Lower leg skin (tissue), 3 donors: ENCODE results near the gene ABTB2.

Experiments
- POLR2A ChIP-seq, 2 donors: fragments of 450-650 bp; IDR thresholded peaks; one replicate each; pipeline ENCODE4 v1.6.1; 2016 to 2017; ENCODE audit warnings: antibody characterized with exemption in 2 of 2, mild to moderate bottlenecking in 1 of 2, moderate library complexity in 1 of 2
- TF ChIP-seq, protein P1 (sequence below), 3 donors: fragments of 450-650 bp; IDR thresholded peaks; one replicate each; pipeline ENCODE4 v1.5.1; 2016; ENCODE audit warnings: antibody characterized with exemption in 3 of 3, mild to moderate bottlenecking in 3 of 3, moderate library complexity in 2 of 3

- TF ChIP-seq, protein P1, sequence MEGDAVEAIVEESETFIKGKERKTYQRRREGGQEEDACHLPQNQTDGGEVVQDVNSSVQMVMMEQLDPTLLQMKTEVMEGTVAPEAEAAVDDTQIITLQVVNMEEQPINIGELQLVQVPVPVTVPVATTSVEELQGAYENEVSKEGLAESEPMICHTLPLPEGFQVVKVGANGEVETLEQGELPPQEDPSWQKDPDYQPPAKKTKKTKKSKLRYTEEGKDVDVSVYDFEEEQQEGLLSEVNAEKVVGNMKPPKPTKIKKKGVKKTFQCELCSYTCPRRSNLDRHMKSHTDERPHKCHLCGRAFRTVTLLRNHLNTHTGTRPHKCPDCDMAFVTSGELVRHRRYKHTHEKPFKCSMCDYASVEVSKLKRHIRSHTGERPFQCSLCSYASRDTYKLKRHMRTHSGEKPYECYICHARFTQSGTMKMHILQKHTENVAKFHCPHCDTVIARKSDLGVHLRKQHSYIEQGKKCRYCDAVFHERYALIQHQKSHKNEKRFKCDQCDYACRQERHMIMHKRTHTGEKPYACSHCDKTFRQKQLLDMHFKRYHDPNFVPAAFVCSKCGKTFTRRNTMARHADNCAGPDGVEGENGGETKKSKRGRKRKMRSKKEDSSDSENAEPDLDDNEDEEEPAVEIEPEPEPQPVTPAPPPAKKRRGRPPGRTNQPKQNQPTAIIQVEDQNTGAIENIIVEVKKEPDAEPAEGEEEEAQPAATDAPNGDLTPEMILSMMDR (IDR thresholded peaks at IDR 0.05), result no peak
- TF ChIP-seq POLR2A (IDR thresholded peaks at IDR 0.05), result no peak
These were observed 33.3 kb downstream of the ABTB2 start for GRCh38 chr11:34324466-34324865.
